Heart left ventricle (tissue), 16 donors: ENCODE measurements around the gene ZBTB24. TPM values are rescaled to one million over a fixed set of nuclear protein-coding genes. Genes with fewer than 3 reads are reported as not detected.
A peak's percentile ranks its signal among the peaks of the same experiment; 100 is the strongest.

Experiments
- ATAC-seq, 4 donors: fragments of 200-7000 bp; cut with Tn5 transposase; one replicate each; pipeline ENCODE4 v1.9.1; 2020 to 2022; ENCODE audit warnings: moderate library complexity in 4 of 4, mild to moderate bottlenecking in 3 of 4, moderate number of reproducible peaks in 1 of 4
- DNase-seq, 5 donors: peaks; one replicate each; pipeline ENCODE4 v3.0.0-alpha.2; 2020
- H3K27ac ChIP-seq, 12 donors: fragments of 200-600 bp; sonication (generic) in 4 of 12; one replicate each; pipeline versions ENCODE4 v1.5.0 to v1.8.0; 2016 to 2022; ENCODE audit warnings: mild to moderate bottlenecking in 2 of 12
- H3K27me3 ChIP-seq, 9 donors: fragments of 200-600 bp; sonication (generic) in 2 of 9; one replicate each; pipeline versions ENCODE4 v1.5.1 to v1.8.0; 2016 to 2022; ENCODE audit warnings: mild to moderate bottlenecking in 3 of 9
- H3K36me3 ChIP-seq, 9 donors: fragments of 200-600 bp; sonication (generic) in 2 of 9; one replicate each; pipeline versions ENCODE4 v1.5.0 to v1.8.0; 2018 to 2022; ENCODE audit warnings: mild to moderate bottlenecking in 2 of 9
- H3K4me1 ChIP-seq, 12 donors: fragments of 200-600 bp; sonication (generic) in 4 of 12; one replicate each; pipeline versions ENCODE4 v1.5.0 to v1.8.0; 2016 to 2022; ENCODE audit warnings: mild to moderate bottlenecking in 3 of 12
- H3K4me3 ChIP-seq, 12 donors: fragments of 200-600 bp; sonication (generic) in 4 of 12; one replicate each; pipeline versions ENCODE4 v1.5.0 to v1.8.0; 2017 to 2022; ENCODE audit warnings: mild to moderate bottlenecking in 9 of 12, moderate library complexity in 4 of 12
- H3K9me3 ChIP-seq, 12 donors: fragments of 200-600 bp; sonication (generic) in 4 of 12; one replicate each; pipeline versions ENCODE4 v1.5.0 to v1.8.0; 2016 to 2022; ENCODE audit warnings: mild to moderate bottlenecking in 1 of 12
- CTCF ChIP-seq, 12 donors: fragments of 200-600 bp; sonication (generic) in 4 of 12; IDR thresholded peaks; one replicate each; pipeline versions ENCODE4 v1.5.0 to v1.8.0; 2018 to 2022; ENCODE audit warnings: antibody characterized with exemption in 12 of 12, mild to moderate bottlenecking in 5 of 12
- POLR2A ChIP-seq, 2 donors: fragments of 450-650 bp; IDR thresholded peaks; one replicate each; pipeline ENCODE4 v1.6.1; 2017; ENCODE audit warnings: antibody characterized with exemption in 2 of 2, mild to moderate bottlenecking in 2 of 2, moderate library complexity in 2 of 2
- WGBS, 4 donors: extraction: QIAGEN DNeasy Blood & Tissue Kit in 2 of 4; methylation state at CpG; one replicate each; pipeline versions ENCODE4 v1.1.5 to v1.1.7; 2013 to 2018; 5-methylcytosine and 5-hydroxymethylcytosine counted together
- intact Hi-C, 10 donors: fragments of 100-400 bp; cut with DNase I; formaldehyde crosslinking; loops; one replicate each; pipeline versions ENCODE4 v1.11.1 to v1.14.2; 2022
- polyA plus RNA-seq, 2 donors: library from polyadenylated mRNA; stranded (reverse); fragments of 200-250 nt; gene quantifications; one replicate each; pipeline ENCODE4 v1.2.3, GENCODE V29; 2013
- total RNA-seq, 9 donors: library from RNA; depleted of rRNA in 2 of 9; stranded (reverse); fragments of >200 nt in 2 of 9; fragmentation: NEBNext Ultra II Directional in 3 of 9; extraction: Animal tissue kit (Norgen Biotek cat#: 25700) in 3 of 9; gene quantifications; one replicate each; pipeline versions ENCODE4 v1.1.0 to v1.2.4, GENCODE V29; 2016 to 2023
- donor health status: ischemic (EF 13 %, LVEDD 7.1; RV severe dilation, severe dysfunction).
- donor health status: healthy with polysubstance abuse.
- donor health status: DM: no; HTN: yes; CAD: no.
- donor health status: DM: no; HTN: no; CAD: no.
- donor health status: ischemic (EF 25% LVEDD 6.9; RV normal size, moderate dysfunction).
- donor health status: ischemic (EF 25% LVEDD 5.7; RV mildly dilated, moderate dysfunction).
- donor health status: healthy.
- donor health status: DM: yes; HTN: yes; CAD: no.
- donor health status: ischemic (EF 35%, LVEDD 5.7; RV mildly dilated, moderate dysfunction).
- donor health status: nonischemic (EF 11% LVEDD 7.7; RV severe dilation, severe dysfunction).
- donor health status: DM: yes; HTN: yes; CAD: no.
- donor health status: PGD.
- donor health status: ischemic (EF 29% LVEDD 5.4; RV normal size, mild dysfunction).
- donor health status: nonischemic (EF 23%, LVEDD 6.1; RV moderate dilation, normal function).

ZBTB24 gene
- total and polyA plus RNA-seq, 11 donors, result 1.9 to 4.8 (median 2.9) TPM

- H3K9me3 ChIP-seq, result no peaks in the 10 kb centered on the region
- H3K4me3 ChIP-seq, result no peak overlapping the region
- no peak overlapping the region for H3K27ac ChIP-seq
- peaks cover 0 to 46% (median 19%) of the 10 kb centered on the region in 9 donors for H3K36me3 ChIP-seq
- no peak for TF ChIP-seq POLR2A (IDR thresholded peaks at IDR 0.05)
- no peak for TF ChIP-seq CTCF (IDR thresholded peaks at IDR 0.05)
- intact Hi-C loops, result no loop called here
- peaks cover 0 to 19% (median 10%) of the 10 kb centered on the region in 12 donors for H3K4me1 ChIP-seq
- ATAC-seq (no peak), DNase-seq (no peak)
- no peaks in the 10 kb centered on the region for H3K27me3 ChIP-seq
- 89 to 94% (median 91%) methylated on average over 9 of the region's 9 CpGs for WGBS, 4 donors
Measured at GRCh38 chr6:109445382-109445781, 37.6 kb downstream of the ZBTB24 start.

GRCh38 chr6:109443425-109443950 lies 39.5 kb downstream of the ZBTB24 start:
- WGBS, 4 donors, result 96 to 98% (median 97%) methylated on average over 9 to 10 of the region's 10 CpGs
- intact Hi-C loops, result loop anchor here in 2 of 10 donors (5.0 kb wide), 3 partner anchors 39 to 61 kb away; partner anchors contain the start of genes CD164 (in 1 of the 2) and ZBTB24 (in 1 of the 2)
- H3K4me3 ChIP-seq, result no peak overlapping the region
- no peaks in the 10 kb centered on the region for H3K27me3 ChIP-seq
- H3K36me3 ChIP-seq, result peaks cover 0 to 46% (median 19%) of the 10 kb centered on the region in 9 donors
- peaks cover 0 to 24% (median 15%) of the 10 kb centered on the region in 12 donors for H3K4me1 ChIP-seq
- ATAC-seq, result no peak
- TF ChIP-seq POLR2A (IDR thresholded peaks at IDR 0.05) (no peak), CTCF (IDR thresholded peaks at IDR 0.05) (no peak)
- no peak for DNase-seq
- H3K9me3 ChIP-seq, result no peaks in the 10 kb centered on the region
- no peak overlapping the region for H3K27ac ChIP-seq

GRCh38 chr6:109442393-109442924 lies 40.6 kb downstream of the ZBTB24 start:
- DNase-seq (no peak), ATAC-seq (no peak)
- no peaks in the 10 kb centered on the region for H3K27me3 ChIP-seq
- intact Hi-C loops, result loop anchor here in 2 of 10 donors (5.0 kb wide), 3 partner anchors 40 to 60 kb away; partner anchors contain the start of genes CD164 (in 1 of the 2) and ZBTB24 (in 1 of the 2)
- H3K27ac ChIP-seq, result no peak overlapping the region
- peaks cover 0 to 24% (median 15%) of the 10 kb centered on the region in 12 donors for H3K4me1 ChIP-seq
- no peak overlapping the region for H3K4me3 ChIP-seq
- peaks cover 0 to 46% (median 19%) of the 10 kb centered on the region in 9 donors for H3K36me3 ChIP-seq
- WGBS, 4 donors, result 87 to 96% (median 93%) methylated on average over 6 of the region's 6 CpGs
- no peak for TF ChIP-seq POLR2A (IDR thresholded peaks at IDR 0.05)
- no peak for TF ChIP-seq CTCF (IDR thresholded peaks at IDR 0.05)
- no peaks in the 10 kb centered on the region for H3K9me3 ChIP-seq

- intact Hi-C loops, result loop anchor here in 4 of 10 donors (2.0 to 5.0 kb wide), 4 partner anchors 41 to 59 kb away; partner anchors contain the start of genes CD164 (in 3 of the 4) and ZBTB24 (in 1 of the 4)
- peak in 4 of 5 donors; percentile 45 to 71 (median 54) for DNase-seq
- Histone ChIP-seq H3K4me3 (peak overlapping the region; percentile 69 to 97 (median 84)), H3K27me3 (no peaks in the 10 kb centered on the region), H3K9me3 (no peaks in the 10 kb centered on the region), H3K4me1 (peaks cover 0 to 24% (median 15%) of the 10 kb centered on the region in 12 donors), H3K36me3 (peaks cover 0 to 35% (median 19%) of the 10 kb centered on the region in 9 donors), H3K27ac (peak overlapping the region; percentile 47 to 89 (median 82))
- ATAC-seq, result peak; percentile 22 to 42 (median 38)
- TF ChIP-seq POLR2A (IDR thresholded peaks at IDR 0.05) (no peak), CTCF (IDR thresholded peaks at IDR 0.05) (peak in 2 of 12 donors; percentile 9 to 27)
- WGBS, 4 donors, result 2 to 6% (median 3%) methylated on average over 6 to 31 of the region's 31 CpGs
Measured at GRCh38 chr6:109441069-109441816, 41.8 kb downstream of the ZBTB24 start.
